H1 (cell line): ENCODE data around the gene GNG13. TPM values are rescaled to one million over a fixed set of nuclear protein-coding genes. Genes with fewer than 3 reads are reported as not detected.

Experiments used
- CTCF ChIA-PET: fragments of 300-600 bp; sonication (Branson Sonifier 250); formaldehyde crosslinking; loops from one replicate; lab custom pipeline; 2021; ENCODE audit not compliant: partially characterized antibody; lab: Charles Lee
- POLR2A ChIA-PET: fragments of 300-600 bp; sonication (Branson Sonifier 250); formaldehyde crosslinking; loops from one replicate; lab custom pipeline; 2021; ENCODE audit warnings: inconsistent platforms; ENCODE audit not compliant: partially characterized antibody; lab: Charles Lee
- DNase-seq, 2 experiments: peaks; one replicate each; pipeline versions ENCODE4 v3.0.0 to v3.0.0-alpha.2; 2010 to 2022; ENCODE audit warnings: low spot score in 2 of 2, low read depth in 1 of 2, mixed read lengths in 1 of 2
- FAIRE-seq: peaks from 2 replicates; lab custom pipeline; 2011; peaks lifted over from hg19 to GRCh38; lab: Jason Lieb, UNC
- H2AFZ ChIP-seq: 2 replicates; pipeline ENCODE4 v1.8.1; 2012; ENCODE audit warnings: low read length, inconsistent platforms
- H2AK5ac ChIP-seq: 2 replicates; pipeline ENCODE4 v1.6.1; 2013; ENCODE audit warnings: low read depth, low read length
- H2BK120ac ChIP-seq: replicated peaks from 2 replicates; pipeline ENCODE3; 2013; ENCODE audit warnings: low read depth, low read length, inconsistent platforms
- H2BK12ac ChIP-seq: 2 replicates; pipeline ENCODE4 v1.6.1; 2013; ENCODE audit warnings: low read depth, low read length
- H2BK15ac ChIP-seq: 2 replicates; pipeline ENCODE4 v1.6.1; 2013; ENCODE audit warnings: low read length
- H2BK20ac ChIP-seq: 2 replicates; pipeline ENCODE4 v1.6.1; 2013; ENCODE audit warnings: low read length
- H2BK5ac ChIP-seq: 2 replicates; pipeline ENCODE4 v1.6.1; 2013; ENCODE audit warnings: low read depth, low read length
- H3K14ac ChIP-seq: 2 replicates; pipeline ENCODE4 v1.6.1; 2013; ENCODE audit warnings: inconsistent platforms; ENCODE audit not compliant: insufficient read length
- H3K18ac ChIP-seq: 2 replicates; pipeline ENCODE4 v1.6.1; 2013; ENCODE audit warnings: low read length; ENCODE audit errors: extremely low read depth
- H3K23ac ChIP-seq: 2 replicates; pipeline ENCODE4 v1.6.1; 2013; ENCODE audit warnings: inconsistent platforms; ENCODE audit not compliant: insufficient read length
- H3K23me2 ChIP-seq: 2 replicates; pipeline ENCODE4 v1.6.1; 2013; ENCODE audit warnings: low read depth, low read length
- H3K27ac ChIP-seq: 2 replicates; pipeline ENCODE4 v1.6.1; 2011; ENCODE audit warnings: low read depth, low read length, inconsistent platforms
- H3K27me3 ChIP-seq, 4 experiments: replicated peaks in 1 of 4; 1 replicate in 1 of 4; 2 replicates in 3 of 4; pipeline versions ENCODE4 v1.6.1 to v1.8.1; 2011 to 2013; ENCODE audit warnings: low read length in 3 of 4, mild to moderate bottlenecking in 3 of 4, inconsistent platforms in 2 of 4, mixed read lengths in 2 of 4, moderate library complexity in 1 of 4; ENCODE audit not compliant: control insufficient read depth in 3 of 4, insufficient read depth in 3 of 4; ENCODE audit errors: extremely low read depth in 1 of 4
- H3K36me3 ChIP-seq, 4 experiments: 2 replicates each; pipeline versions ENCODE4 v1.6.1 to v1.8.1; 2011 to 2013; ENCODE audit warnings: mild to moderate bottlenecking in 4 of 4, low read length in 3 of 4, moderate library complexity in 2 of 4, control low read depth in 1 of 4, inconsistent platforms in 1 of 4; ENCODE audit not compliant: insufficient read depth in 4 of 4, control insufficient read depth in 2 of 4
- H3K4ac ChIP-seq: replicated peaks from 2 replicates; pipeline ENCODE3; 2013; ENCODE audit warnings: low read length, low read depth, mixed read lengths, inconsistent platforms; ENCODE audit not compliant: insufficient read length
- H3K4me1 ChIP-seq, 4 experiments: replicated peaks in 1 of 4; 1 replicate in 1 of 4; 2 replicates in 3 of 4; pipeline versions ENCODE4 v1.6.1 to v1.8.1; 2011 to 2013; ENCODE audit warnings: low read length in 3 of 4, inconsistent platforms in 2 of 4, mixed read lengths in 1 of 4; ENCODE audit not compliant: insufficient read depth in 4 of 4, control insufficient read depth in 3 of 4
- H3K4me2 ChIP-seq, 2 experiments: 2 replicates each; pipeline versions ENCODE4 v1.6.1 to v1.8.1; 2011 to 2013; ENCODE audit warnings: low read depth in 2 of 2, low read length in 2 of 2, control low read depth in 1 of 2, inconsistent platforms in 1 of 2, mild to moderate bottlenecking in 1 of 2; ENCODE audit not compliant: insufficient read depth in 1 of 2
- H3K4me3 ChIP-seq, 4 experiments: fragments of 200-600, 300-600 bp in 1 of 4; sonication (generic), shearing (Covaris generic), sonication (Bioruptor Twin) in 1 of 4; 2 replicates each; pipeline versions ENCODE4 v1.5.1 to v1.8.1; 2011 to 2016; ENCODE audit warnings: low read length in 4 of 4, low read depth in 3 of 4, control low read depth in 2 of 4, inconsistent platforms in 2 of 4, mild to moderate bottlenecking in 2 of 4, mixed read lengths in 1 of 4, moderate library complexity in 1 of 4; ENCODE audit not compliant: insufficient read depth in 2 of 4; ENCODE audit errors: extremely low read depth in 1 of 4
- H3K56ac ChIP-seq: replicated peaks from 2 replicates; pipeline ENCODE3; 2013; ENCODE audit warnings: low read depth, mild to moderate bottlenecking, mixed read lengths, low read length, inconsistent platforms; ENCODE audit not compliant: insufficient read length
- H3K79me1 ChIP-seq: 2 replicates; pipeline ENCODE4 v1.6.1; 2013; ENCODE audit warnings: low read depth, low read length, control low read depth
- H3K79me2 ChIP-seq, 2 experiments: 2 replicates each; pipeline versions ENCODE4 v1.6.1 to v1.8.1; 2012 to 2013; ENCODE audit warnings: low read length in 2 of 2, mild to moderate bottlenecking in 2 of 2, inconsistent platforms in 1 of 2; ENCODE audit not compliant: insufficient read depth in 2 of 2, control insufficient read depth in 1 of 2
- H3K9ac ChIP-seq, 4 experiments: replicated peaks in 1 of 4; 1 replicate in 1 of 4; 2 replicates in 3 of 4; pipeline versions ENCODE4 v1.6.1 to v1.8.1; 2011 to 2013; ENCODE audit warnings: low read depth in 3 of 4, low read length in 3 of 4, control low read depth in 2 of 4, mild to moderate bottlenecking in 2 of 4, moderate library complexity in 2 of 4, inconsistent platforms in 1 of 4; ENCODE audit errors: extremely low read depth in 1 of 4
- H3K9me3 ChIP-seq, 2 experiments: 2 replicates each; pipeline versions ENCODE4 v1.6.1 to v1.8.1; 2012 to 2013; ENCODE audit warnings: mild to moderate bottlenecking in 2 of 2, moderate library complexity in 2 of 2, control low read depth in 1 of 2, inconsistent platforms in 1 of 2, low read depth in 1 of 2, low read length in 1 of 2, mixed read lengths in 1 of 2; ENCODE audit not compliant: insufficient read depth in 2 of 2
- H4K20me1 ChIP-seq, 2 experiments: replicated peaks in 1 of 2; 2 replicates each; pipeline versions ENCODE3 to v1.8.1; 2011 to 2013; ENCODE audit warnings: inconsistent platforms in 2 of 2, low read length in 2 of 2, mild to moderate bottlenecking in 1 of 2; ENCODE audit not compliant: insufficient read depth in 2 of 2, control insufficient read depth in 1 of 2
- H4K5ac ChIP-seq: 2 replicates; pipeline ENCODE4 v1.6.1; 2013; ENCODE audit warnings: low read length, low read depth, mixed read lengths, inconsistent platforms; ENCODE audit not compliant: insufficient read length
- H4K8ac ChIP-seq: 2 replicates; pipeline ENCODE4 v1.8.0; 2013; ENCODE audit warnings: mild to moderate bottlenecking, moderate library complexity, low read length, inconsistent platforms; ENCODE audit not compliant: insufficient read depth; ENCODE audit errors: extremely low read depth
- H4K91ac ChIP-seq: replicated peaks from 2 replicates; pipeline ENCODE3; 2013; ENCODE audit warnings: low read length, mixed read lengths, inconsistent platforms; ENCODE audit not compliant: insufficient read length
- ATF3 ChIP-seq: IDR thresholded peaks from 2 replicates; pipeline ENCODE4 v1.6.1; 2011; ENCODE audit warnings: low read depth, mild to moderate bottlenecking, low read length; ENCODE audit not compliant: insufficient read depth
- BCL11A ChIP-seq, 2 experiments: IDR thresholded peaks; one replicate each; pipeline ENCODE4 v1.6.1; 2011; ENCODE audit warnings: low read depth in 2 of 2, low read length in 2 of 2, mild to moderate bottlenecking in 2 of 2
- CBX8 ChIP-seq: fragments of 300-800, 300-1000 bp; sonication (generic); IDR thresholded peaks from 2 replicates; pipeline ENCODE4 v1.7.1; 2016; ENCODE audit warnings: low read depth, low read length, borderline replicate concordance
- CEBPB ChIP-seq: IDR thresholded peaks from 2 replicates; pipeline ENCODE4 v1.6.1; 2012; ENCODE audit warnings: low read depth, low read length
- JUND ChIP-seq: IDR thresholded peaks from 2 replicates; pipeline ENCODE4 v1.6.1; 2011; ENCODE audit warnings: mild to moderate bottlenecking, improper control_type of control experiment, low read length
- KDM4A ChIP-seq: IDR thresholded peaks from one replicate; pipeline ENCODE4 v1.7.1; 2012; ENCODE audit warnings: low read depth, mild to moderate bottlenecking, moderate library complexity, low read length, inconsistent platforms; ENCODE audit not compliant: severe bottlenecking
- NRF1 ChIP-seq: IDR thresholded peaks from 2 replicates; pipeline ENCODE4 v1.6.1; 2011; ENCODE audit warnings: mild to moderate bottlenecking, low read depth, low read length, improper control_type of control experiment
- SP1 ChIP-seq: IDR thresholded peaks from 2 replicates; pipeline ENCODE4 v1.6.1; 2011; ENCODE audit warnings: low read depth, low read length
- SP2 ChIP-seq: IDR thresholded peaks from 2 replicates; pipeline ENCODE4 v1.6.1; 2012; ENCODE audit warnings: mild to moderate bottlenecking, low read length, inconsistent platforms
- TAF7 ChIP-seq: optimal IDR thresholded peaks from 2 replicates; pipeline ENCODE3; 2011; ENCODE audit warnings: low read depth, mild to moderate bottlenecking, inconsistent platforms, low read length, moderate library complexity, borderline replicate concordance
- ZNF274 ChIP-seq: IDR thresholded peaks from 2 replicates; pipeline ENCODE4 v1.7.0; 2012; ENCODE audit warnings: low read length, borderline replicate concordance; ENCODE audit errors: extremely low read depth
- WGBS, 2 experiments: shearing (Covaris generic) in 1 of 2; methylation state at CpG; one replicate each; pipeline versions ENCODE4 v1.1.6 to v1.1.7; 2013 to 2015; ENCODE audit warnings: low lambda C conversion rate in 2 of 2, mixed read lengths in 2 of 2, inconsistent platforms in 1 of 2, low coverage in 1 of 2, missing lambda C conversion rate in 1 of 2; ENCODE audit not compliant: insufficient replicate concordance in 2 of 2, insufficient coverage in 1 of 2, insufficient read length in 1 of 2; ENCODE audit errors: extremely low coverage in 1 of 2, missing lambda C conversion rate in 1 of 2; 5-methylcytosine and 5-hydroxymethylcytosine counted together
- polyA plus RNA-seq, 7 experiments: library from polyadenylated mRNA; depleted of rRNA in 3 of 7; stranded (reverse) in 5 of 7; unstranded in 2 of 7; fragments of >200 nt in 5 of 7; fragments of 200-250 nt in 2 of 7; gene quantifications; 1 replicate in 5 of 7; 2 replicates in 1 of 7; 4 replicates in 1 of 7; pipeline versions ENCODE4 v1.2.1 to v1.2.3, GENCODE V29; 2011 to 2013; ENCODE audit warnings: missing spikeins in 2 of 7, mixed read lengths in 2 of 7
- total RNA-seq: library from RNA; stranded (reverse); fragmentation: NEBNext Ultra II Directional; extraction: Animal tissue kit (Norgen Biotek cat#: 25700); gene quantifications from 2 replicates; pipeline ENCODE4 v1.2.1, GENCODE V29; 2021

Gene GNG13
- total and polyA plus RNA-seq, 2 of the 8 experiments (the other 6 are each of a cell fraction or from before 2014, with no cell fraction given): not detected

- Histone ChIP-seq H3K4me2 (no peak overlapping the region), H3K23ac (no peak overlapping the region), H2BK5ac (no peak overlapping the region), H3K4me1 (peaks cover 0 to 9% (median 6%) of the 10 kb centered on the region in 4 experiments; a peak in 5 of 7 replicates), H3K9ac (no peak overlapping the region), H3K14ac (no peak overlapping the region), H3K79me1 (no peaks in the 10 kb centered on the region), H2BK12ac (no peak overlapping the region), H3K18ac (no peak overlapping the region), H3K23me2 (no peaks in the 10 kb centered on the region; the same call in 1 of the 2 replicates), H4K8ac (no peak overlapping the region), H3K4me3 (no peak overlapping the region), H3K56ac (no peak overlapping the region), H4K91ac (no peak overlapping the region), H2AFZ (no peak overlapping the region), H2BK15ac (no peak overlapping the region), H4K5ac (no peak overlapping the region), H3K4ac (no peak overlapping the region), H3K27ac (no peak overlapping the region), H3K79me2 (no peaks in the 10 kb centered on the region), H2BK120ac (no peak overlapping the region), H4K20me1 (no peaks in the 10 kb centered on the region), H3K27me3 (no peaks in the 10 kb centered on the region), H2BK20ac (no peak overlapping the region), H3K36me3 (no peaks in the 10 kb centered on the region), H3K9me3 (no peaks in the 10 kb centered on the region), H2AK5ac (no peak overlapping the region)
- ChIA-PET CTCF (interaction anchor here (0.6 to 1.6 kb wide), 3 partner anchors 18 to 273 kb away, joined by 3 to 7 read pairs (median 4); no protein-coding TSS in a partner anchor), POLR2A (interaction anchor here (1.8 kb wide), 1 partner anchor 52 kb away, joined by 3 read pairs; no protein-coding TSS in a partner anchor)
- FAIRE-seq (no peak), DNase-seq (no peak)
- no CpG with 5 or more reads among the region's 38 CpGs for WGBS, 2 experiments
- no peak for TF ChIP-seq NRF1
- TF ChIP-seq ATF3: no peak
- no peak for TF ChIP-seq TAF7
- TF ChIP-seq JUND: no peak
- TF ChIP-seq KDM4A: no peak
- no peak for TF ChIP-seq CEBPB
- no peak for TF ChIP-seq SP1
- TF ChIP-seq CBX8: no peak
- TF ChIP-seq ZNF274: no peak
- no peak for TF ChIP-seq BCL11A (IDR thresholded peaks at IDR 0.05; ENCODE audit: low read depth in 2 of 2, low read length in 2 of 2)
- TF ChIP-seq SP2: no peak
Measured at GRCh38 chr16:767743-768235, 32.7 kb downstream of the GNG13 start.
